GDM1 (cell line): ENCODE results near the gene UNC79.

Experiments
- DNase-seq: peaks from one replicate; lab custom pipeline; 2025; lab: John Stamatoyannopoulos, UW

UNC79 gene

DNA sequence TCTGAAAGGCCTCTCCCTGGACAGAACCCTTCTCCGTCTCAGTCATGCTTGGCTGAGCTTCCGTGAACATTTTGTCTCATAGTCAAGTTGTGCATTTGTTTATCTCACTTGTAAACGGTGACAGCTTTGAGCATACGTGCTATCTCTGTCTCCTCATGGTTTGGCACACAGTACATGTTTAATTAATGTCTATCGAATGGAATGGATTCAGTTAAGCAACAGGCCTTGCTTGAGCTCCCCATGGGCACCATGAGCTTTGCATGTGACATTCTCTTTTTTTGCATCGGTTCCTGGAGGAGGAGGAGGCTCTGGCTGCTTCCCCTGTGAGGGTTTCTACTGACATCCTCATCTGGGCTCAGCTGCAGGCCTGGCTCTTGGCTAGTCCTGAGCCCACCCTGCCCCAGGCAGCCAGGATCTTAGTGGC is 277.6 kb downstream of the UNC79 start:
- DNase-seq = no peak

DNA sequence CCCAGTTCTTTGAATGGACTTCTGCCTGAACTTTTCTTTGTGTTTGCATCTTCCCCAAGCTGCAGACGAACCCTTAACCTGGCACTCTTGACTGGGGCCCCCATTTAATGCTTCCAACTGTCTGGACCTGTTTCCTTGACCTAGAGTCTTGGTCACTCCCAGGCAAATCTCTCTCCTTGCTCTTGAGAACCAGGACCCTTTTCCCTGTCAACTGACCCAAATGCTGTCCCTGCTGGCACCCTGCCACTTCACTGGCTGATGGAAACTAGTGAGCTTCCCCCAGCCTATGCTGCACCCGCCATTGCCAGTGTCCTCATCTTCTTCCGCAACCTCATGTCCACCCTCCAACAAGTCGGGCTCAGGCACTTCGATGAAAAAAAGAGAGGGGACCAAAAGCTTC is 278.1 kb downstream of the UNC79 start:
- DNase-seq = no peak

DNA sequence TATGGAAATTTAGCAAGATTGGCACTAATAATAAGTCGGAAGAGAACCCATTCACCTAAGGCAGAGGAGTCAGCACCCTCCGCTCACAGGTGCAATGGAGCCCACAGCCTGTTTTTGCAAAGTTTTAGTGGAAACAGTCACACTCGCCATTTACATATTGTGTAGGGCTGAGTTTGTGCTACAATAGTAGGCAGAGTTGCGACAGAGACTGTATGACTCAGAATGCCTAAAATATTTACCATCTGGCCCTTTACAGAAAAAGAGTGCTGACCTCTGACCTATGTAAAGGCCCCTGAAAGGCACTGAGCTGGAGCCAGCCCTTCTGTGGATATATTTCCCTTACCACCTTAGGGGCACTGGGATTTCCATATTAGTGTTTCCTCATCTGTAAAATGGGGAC is 278.5 kb downstream of the UNC79 start:
- DNase-seq = no peak

DNA sequence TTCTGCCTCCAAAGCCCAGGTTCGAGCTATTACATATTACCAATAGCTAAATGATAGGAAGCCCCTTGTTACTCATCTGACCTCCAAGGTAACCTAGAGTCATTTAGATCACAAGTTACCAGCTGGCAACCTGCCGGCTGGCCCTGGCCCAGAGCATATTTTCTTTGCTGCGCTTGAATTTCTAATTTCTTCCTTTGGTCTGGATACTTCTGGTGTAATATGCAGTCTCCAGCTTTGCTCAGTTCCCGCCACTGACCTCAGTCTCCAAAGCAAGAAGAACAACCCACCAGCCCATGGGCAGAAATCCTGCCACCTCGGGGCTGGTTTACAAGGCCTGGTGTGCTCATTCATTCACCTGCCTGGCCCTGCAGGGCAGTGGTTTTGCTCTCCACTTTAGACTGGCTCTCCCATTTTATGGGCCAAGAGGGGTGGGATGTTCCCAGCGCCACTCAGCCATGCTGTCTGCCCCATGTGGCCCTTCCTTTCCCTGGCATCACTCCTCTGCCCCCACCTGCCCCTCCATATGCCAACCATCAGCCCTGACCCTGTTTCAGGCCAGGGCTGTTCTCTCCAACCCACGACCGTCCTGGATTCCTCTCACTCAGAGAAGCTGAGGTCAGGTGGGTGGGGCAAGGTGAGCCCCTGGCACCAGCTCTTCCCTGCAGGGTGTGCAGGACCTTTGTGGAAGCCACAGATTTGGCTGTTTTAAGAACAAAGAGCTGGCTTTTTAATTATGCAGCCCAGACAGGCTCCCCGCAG is 281.5 kb downstream of the UNC79 start:
- DNase-seq = no peak

DNA sequence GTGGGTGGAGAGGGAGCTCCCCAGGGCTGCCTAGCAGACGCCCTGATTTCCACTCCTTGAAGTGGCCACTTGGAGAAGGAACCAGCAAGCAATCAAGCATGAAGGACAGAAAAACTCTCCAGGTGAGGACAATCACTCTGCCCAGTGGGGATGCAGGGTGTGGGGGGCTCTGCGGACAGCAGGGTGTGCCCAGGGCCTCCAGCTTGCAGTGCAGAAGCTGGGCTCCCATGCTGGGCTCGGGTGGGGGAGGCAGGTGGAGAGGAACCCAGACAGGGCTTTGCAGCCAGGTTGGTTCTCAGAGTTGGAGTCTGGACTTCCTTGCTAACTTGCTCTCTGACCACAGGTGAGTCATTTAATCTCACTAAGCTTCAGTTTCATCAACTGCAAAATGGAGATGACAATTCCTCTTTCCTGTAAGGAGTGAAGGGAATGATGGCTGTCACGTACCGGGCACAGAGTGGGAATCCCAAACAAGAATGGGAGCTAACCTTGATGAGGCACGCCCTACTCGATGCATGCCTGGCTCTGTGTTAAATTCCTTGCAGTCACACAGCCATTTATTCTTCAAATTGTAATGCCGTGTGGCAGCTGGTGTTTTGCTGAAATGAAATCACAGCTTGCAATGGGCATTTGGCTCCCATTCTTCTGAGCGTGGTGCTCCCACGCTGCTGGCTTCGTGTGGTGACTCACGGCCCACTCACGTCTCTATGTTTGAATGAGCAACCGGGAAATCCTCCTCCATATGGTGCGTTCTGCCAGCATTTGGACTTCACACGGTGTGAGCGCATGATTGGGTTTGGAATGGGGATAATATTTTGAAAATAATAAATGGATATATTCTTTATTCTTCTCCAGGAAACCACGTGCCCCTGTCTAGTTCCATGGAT is 282.3 kb downstream of the UNC79 start:
- DNase-seq = no peak

DNA sequence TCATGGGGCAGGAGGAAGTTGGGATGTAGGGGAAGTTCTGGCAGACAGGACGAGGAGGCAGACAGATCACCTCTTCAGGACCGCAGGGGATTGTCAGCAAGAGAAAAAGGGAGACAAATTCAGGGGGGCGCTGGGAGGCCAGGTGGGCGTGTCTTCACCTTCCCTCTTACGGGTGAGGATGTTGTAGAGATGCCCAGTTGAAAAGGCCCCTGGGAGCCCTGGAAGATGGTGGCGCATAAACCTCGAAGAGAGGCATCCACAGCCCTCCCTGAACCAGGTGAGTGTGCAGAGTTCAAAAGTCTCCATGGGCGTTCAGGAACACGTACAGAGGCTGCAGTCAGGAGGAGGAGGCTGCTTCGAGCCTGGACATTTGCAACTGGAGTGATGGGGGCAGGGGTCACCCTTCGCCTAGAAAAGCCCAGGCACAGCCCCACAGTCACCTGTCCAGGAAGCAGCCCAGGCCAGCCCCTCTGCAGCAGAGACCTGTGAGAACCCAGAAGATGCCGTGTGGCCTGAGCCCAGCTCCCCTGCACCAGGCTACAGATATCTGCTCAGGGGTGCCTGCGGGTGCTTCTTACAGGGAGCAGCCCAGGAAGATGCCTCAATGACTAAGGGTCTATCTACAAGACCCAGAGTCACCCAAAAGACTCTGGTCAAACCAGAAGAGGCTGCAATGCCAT is 283.1 kb downstream of the UNC79 start:
- no peak for DNase-seq

DNA sequence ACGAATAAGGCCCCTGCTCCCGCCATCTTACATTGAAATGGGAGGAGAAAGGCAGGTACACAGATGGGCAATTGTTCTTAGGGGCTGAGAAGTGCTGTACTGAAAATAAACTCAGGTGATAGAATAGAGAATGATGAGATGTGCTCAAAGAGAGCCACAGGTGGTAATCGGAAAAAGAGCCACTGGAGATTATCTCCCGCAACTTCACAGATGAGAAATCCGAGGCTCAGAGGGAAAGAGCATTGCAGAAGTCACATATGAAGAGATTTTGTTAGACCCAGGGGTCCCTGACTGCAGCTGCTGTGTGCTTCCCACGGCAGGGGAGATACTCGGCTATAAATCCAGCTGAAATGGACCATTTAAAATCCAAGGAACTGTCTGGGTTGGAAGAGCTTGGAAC is 283.9 kb downstream of the UNC79 start:
- no peak for DNase-seq

DNA sequence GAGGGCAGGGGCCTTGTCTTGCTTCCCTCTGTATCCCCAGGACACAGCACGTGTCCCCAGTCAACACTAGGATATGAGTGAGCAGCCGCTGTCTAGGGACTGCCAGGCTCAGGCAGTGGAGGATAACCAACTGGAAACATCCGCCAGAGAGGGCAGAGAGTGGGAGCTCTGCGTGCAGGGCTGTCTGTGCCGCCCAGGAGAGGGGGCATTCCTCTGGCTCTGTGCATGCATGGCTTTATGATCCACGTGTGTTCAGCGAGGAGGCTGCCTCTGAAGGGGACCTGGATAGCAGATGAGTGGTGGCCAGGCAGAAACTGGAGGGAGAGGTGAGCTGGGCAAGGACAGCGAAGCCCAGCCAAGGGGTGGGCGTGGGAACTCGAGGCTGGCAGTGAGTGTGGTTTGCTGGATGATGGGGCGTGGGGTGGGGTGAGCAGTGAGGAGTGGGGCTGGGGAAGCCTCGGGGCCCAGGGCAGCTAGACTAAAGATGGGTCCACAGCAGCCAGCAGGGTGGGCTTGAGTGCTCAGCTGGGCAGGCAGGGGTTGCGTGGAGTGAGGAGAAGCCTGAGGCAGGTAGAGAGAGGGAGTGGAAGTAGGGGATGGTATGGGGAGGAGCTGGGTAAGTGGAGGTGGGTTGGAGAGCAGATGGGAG is 284.7 kb downstream of the UNC79 start:
- no peak for DNase-seq

DNA sequence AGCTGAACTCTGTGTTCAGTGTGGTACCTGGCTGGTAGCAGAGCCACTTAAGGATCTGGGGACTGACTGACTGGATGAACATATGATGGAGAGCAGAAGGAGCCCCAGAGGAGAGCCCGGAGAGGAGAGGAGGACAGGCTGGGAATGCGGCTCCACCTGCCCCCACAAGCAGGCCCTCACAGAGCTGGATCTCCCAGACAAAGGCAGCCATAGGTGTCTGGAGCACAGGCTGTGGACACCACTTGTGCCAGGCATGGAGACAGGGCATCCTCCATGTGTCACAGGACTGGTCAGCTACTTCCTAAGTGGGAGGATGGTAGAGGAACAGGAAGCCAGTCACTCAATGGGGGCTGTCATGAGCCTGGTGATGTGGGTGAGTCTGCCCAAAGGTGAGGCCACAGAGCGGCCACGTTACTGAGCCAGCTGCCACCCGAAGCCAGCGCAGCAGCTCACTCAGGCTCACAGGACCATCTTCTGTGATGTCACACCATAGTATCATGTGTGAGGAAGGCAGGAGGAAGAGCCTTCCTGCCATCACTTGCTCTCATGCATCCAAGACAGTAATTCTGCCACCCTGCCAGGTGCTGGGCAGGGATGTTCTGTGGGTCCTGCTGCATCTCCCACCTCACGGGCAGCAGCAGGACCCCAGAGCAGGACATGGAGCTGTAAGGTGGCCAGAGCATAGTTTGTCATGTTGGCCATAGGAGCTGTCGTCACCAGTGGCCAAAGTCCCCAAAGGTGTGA is 285.4 kb downstream of the UNC79 start:
- no peak for DNase-seq

DNA sequence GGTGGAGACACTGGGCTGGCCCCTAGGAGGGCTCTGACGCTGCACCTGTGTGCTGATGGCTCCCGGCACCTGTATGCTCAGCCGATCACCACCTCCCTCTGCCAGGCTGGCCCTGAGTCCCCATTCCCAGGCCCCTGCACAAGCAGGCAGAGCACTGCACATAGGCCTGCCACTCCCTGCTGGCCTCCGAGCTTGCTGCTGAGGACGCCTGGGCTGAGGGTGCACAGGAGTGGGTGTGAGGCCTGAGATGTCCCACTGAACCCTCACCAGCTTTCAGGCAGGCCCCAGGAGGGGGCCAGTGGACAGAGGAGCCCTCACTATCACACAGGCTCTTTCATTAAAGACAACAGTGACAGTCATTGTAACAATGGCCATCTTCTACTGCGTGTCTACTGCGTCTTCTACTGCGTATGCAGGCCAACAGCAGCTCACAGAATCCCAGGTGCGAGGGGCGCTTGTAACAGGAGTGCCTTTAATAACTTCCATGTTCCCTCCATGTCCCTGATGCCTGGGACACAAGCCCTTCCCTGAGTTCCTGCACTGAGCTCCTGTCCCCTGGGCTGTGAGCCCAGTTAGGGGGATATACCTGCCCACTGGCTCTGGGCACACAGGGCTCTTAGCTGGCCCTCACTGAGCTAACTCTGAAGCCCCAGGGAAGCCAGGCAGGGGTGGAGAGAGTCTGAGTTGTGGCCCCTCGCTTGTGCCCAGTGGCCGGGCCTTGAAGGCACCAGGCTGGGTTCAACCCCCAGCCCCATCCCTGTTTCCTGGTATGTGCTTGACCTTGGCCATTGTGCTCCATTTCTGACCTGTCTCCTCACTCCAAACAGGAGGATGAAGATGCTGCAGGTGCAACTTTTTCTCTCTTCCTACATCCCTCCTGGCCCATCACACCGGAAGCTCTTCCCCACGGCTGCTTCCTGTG is 286.3 kb downstream of the UNC79 start:
- DNase-seq = no peak

DNA sequence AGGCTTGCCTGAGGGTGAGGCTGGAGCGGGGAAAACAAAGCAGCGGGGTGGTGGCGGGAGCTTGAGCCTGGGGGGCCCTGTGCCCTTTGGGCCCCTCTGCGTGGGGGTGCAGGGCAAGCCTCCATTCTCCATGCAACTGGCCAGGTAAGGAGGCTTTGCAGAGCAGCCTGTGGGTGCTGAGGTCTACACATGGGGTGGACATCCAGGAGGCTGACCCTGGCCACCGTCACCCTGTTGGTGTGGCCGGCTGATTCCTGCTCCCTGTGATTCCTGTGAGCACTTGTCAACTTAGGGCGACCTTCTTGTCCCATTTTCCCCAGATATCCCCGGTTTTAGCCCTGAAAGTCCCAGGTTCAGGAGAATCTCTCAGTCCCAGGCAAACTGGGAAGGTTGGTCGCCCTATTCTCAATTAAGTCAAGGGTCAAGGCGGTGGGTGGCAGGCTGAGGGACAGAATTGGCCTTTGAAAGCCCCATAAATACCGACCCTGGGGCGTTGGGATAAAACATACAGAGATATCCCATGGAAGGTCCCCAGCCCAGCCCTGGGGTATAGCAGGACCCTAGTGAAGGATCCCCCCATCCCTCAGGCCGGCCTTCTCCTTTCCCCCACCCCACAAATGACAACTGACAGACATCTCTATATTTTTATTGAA is 287.1 kb downstream of the UNC79 start:
- DNase-seq = no peak

DNA sequence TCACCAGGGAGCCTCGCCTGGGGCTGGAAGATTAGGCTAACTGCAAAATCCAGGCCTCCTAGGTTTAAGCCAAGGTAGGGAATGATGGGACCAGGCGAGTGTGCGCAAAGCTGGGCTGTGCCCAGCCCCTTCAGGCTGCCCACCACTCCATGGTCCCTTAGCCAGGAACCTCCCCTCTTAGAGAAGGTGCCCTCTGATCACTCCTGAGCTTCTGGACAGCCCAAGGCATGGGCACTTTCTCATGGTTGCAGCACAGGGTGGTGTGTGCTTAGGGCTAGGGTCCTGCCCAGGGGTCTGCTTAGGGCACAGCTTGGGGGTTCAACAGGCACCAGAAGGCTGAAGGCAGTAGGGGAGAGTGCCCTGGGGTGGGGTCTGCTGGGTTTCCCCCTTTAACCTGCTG is 288.5 kb downstream of the UNC79 start:
- DNase-seq = no peak

DNA sequence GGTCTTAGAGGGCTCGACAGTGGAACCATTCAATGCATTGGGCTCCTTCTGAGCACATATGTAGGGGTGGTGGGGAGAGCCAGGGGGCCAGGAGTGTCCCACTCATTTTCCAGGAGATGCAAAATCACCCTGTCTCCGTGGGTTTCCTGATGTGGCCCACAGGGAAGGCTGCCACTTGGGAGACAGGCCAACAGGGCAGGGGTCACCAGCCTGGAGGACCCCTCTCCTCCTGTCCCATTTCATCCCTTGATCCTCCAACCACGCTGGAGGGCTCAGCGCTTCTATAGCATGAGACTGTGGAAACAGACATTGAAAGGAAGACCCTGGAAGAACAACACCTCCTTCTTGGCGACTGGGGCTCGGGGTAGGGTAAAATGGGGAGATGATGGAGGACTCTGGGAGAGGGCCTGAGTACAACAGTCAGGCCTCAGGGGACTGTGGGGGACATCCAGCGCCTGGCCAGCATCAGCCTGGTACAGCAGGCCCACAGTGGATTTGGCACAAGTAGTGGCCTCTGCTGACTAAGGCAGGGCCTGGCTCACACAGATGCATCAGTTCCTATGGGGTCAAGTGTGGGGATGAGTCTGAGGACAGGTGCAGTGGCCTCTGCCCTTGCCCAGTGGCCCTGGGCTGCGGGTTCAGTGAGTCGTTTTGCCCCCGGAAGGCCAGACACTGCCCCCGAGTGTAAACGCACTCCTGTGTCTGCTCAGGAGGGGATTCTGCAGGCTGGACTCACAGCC is 289.5 kb downstream of the UNC79 start:
- DNase-seq = no peak

DNA sequence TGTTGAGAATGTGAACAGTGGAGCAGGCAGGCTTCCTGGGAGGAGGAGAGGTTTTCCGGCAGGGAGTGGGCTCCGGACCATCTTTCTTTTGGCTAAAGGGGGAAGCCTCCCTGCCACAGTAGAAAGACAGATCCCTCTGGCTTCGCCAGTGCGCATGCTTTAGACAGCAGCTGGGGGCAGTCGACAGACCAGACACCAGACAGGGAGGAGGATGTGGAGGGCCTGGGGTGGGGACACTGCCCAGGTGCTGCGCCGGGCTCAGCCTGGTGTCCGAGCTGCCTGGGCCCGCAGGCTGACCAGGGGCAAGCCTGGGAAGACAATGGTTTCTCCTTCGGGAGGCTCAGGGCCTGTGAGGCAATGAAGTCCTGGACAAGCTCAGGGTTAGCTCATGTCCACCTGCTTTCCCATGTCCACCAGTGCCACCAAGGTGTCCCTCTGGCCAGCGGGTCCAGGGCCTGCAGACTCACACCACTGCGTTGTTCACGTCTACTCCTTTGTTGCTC is 290.3 kb downstream of the UNC79 start:
- DNase-seq = no peak

DNA sequence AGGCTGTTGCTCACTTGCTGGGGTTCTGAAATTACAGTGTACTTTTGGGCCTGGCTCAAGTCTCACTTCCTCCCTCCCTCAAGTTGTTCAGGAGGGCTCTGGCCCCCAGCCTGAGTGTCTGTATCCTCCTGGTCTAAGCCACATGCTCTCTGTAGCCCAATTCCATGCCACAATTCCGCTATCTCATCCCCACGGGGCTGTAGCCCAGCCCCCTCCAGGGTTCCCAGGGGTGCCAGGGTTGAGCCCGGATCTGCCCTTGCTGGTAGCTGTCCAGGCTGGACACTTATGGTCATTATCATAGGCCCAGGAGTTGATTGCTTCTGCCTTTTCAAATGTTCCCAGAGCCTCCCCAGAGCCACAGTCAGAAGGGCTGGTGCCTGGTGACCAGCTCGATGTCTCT is 292.3 kb downstream of the UNC79 start:
- no peak for DNase-seq

DNA sequence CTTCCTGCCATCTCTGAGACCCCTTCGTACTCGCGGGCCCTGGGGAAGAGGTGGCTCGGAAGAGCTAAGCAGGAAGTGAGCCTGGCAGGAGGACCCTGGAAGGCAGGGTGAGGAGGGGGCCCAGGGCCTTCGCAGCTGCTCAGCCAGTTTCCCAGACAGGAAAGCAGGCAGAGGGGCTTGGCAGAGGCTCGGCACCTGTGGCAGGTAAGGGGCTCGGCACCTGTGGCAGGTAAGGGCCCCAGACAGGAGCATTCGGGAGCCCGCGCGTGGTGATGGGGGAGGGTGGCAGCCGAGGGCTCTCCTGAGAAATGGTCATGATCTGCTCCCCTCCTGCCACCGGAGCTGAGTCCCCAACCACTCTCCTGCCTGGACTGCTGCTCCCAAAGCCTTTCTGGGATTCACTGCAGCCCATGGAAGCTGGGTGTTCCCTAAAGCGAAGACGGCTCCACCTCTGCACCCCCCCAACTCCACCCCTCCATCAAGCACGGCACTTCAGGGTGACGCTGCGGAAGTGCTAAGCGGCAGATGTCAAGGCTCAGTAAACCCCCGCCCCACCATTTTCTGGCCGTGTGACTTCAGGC is 294.4 kb downstream of the UNC79 start:
- no peak for DNase-seq

DNA sequence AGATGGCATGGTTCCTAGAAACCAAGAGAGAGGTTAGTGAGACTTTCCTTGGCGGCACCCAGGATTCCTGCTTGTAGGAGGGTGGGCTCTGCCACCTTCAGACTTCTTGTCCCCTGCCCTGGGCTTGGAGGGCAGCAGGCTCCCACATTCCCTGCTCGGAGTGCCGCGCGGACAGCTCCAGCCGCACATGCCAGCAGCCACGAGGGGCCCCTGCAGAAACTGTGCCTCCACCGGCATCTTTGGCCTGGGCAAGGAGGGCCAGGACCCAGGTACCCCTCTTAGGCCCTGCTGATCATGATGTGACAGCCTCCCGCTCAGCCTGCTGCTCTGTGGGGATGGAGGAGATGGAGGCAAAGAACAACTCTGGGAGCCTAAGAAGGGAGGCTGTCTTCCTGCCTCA is 295.3 kb downstream of the UNC79 start:
- no peak for DNase-seq

DNA sequence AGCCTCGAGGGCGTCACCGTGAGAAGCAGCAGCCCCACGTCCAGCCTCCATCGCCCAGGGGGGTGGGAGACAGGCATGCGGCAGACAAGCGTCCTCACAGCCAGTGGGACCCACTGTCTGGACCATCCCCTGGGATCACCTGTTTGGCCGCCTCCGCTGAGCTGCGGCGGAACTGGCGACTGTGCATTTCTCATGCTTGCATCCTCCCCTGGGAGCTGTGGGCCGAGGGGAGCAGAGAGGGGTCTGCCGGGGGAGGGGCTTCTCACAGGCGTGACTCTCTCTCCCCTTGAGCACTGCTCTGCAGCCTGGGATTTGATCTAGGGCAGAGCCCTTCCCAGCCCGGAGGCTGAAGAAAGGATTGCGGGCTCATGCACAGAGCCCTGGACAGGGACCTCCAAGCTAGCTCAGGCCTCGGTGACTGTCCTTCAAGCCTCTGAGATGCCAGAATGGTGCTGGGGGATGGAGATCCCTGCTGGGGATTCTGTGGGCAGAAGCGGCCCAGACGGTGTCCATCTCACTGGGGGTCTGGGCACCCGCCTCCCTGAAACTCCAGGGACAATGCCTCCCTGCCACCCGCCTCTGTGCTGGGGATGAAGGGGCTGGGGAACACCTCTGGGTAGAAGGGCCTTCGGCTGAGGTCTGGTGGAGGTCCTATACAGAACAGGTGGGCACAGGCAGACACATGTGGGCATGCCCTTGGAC is 296.5 kb downstream of the UNC79 start:
- DNase-seq = no peak
